GM15510 (cell line): ENCODE data around the gene LRRC53.

Source experiments
- POLR2A ChIP-seq: IDR thresholded peaks from 3 replicates; pipeline ENCODE4 v1.6.1; 2011; ENCODE audit warnings: borderline replicate concordance; ENCODE audit not compliant: insufficient read length; ENCODE audit errors: extremely low read depth

LRRC53 gene

GRCh38 chr1:74426208-74426937 is 86.0 kb downstream of the LRRC53 start:
- TF ChIP-seq POLR2A: no peak

- no peak for TF ChIP-seq POLR2A
Observed at GRCh38 chr1:74425676-74426075, 86.7 kb downstream of the LRRC53 start.

DNA sequence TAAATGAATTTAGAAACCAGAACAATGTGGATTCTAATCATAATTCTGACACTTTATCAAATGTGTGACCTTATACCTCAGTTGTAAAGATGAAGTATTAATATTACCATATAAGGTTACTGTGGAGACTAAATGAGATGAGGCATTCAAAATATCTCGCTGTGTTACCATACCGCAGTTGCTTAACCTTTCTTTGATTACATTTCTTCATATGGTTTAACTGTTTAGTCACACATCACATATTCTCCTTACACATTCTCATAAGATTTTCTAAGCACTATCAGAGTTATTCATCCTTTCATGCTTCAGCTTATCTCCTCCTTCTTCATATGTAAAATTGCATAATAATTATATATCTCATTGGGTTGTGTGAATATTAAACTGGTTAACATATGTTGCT is 88.9 kb downstream of the LRRC53 start:
- no peak for TF ChIP-seq POLR2A

GRCh38 chr1:74422421-74423292 is 89.8 kb downstream of the LRRC53 start:
- TF ChIP-seq POLR2A: no peak

GRCh38 chr1:74420467-74420866 is 91.9 kb downstream of the LRRC53 start:
- no peak for TF ChIP-seq POLR2A
